SK-N-SH treated with all-trans-retinoic acid at 6 μM for 48 hours (cell line): ENCODE results near the gene ULK4.

Experiments
- ATAC-seq: fragments of 200-7000 bp; cut with Tn5 transposase; 3 replicates; pipeline ENCODE4 v1.9.1; 2020; ENCODE audit warnings: mild to moderate bottlenecking, moderate library complexity
- ARNTL ChIP-seq: fragments of 450-650 bp; formaldehyde crosslinking; IDR thresholded peaks from 2 replicates; pipeline ENCODE4 v1.5.0; 2020; ENCODE audit warnings: low read depth, mild to moderate bottlenecking, moderate library complexity, borderline replicate concordance
- BACH2 ChIP-seq: fragments of 250-450 bp; sonication (Bioruptor Pico); IDR thresholded peaks from 2 replicates; pipeline ENCODE4 v1.9.0; 2021; ENCODE audit warnings: mild to moderate bottlenecking, borderline replicate concordance
- CREB5 ChIP-seq: fragments of 250-450 bp; sonication (Bioruptor Pico); IDR thresholded peaks from 2 replicates; pipeline ENCODE4 v1.5.1; 2020; ENCODE audit warnings: low read depth, mild to moderate bottlenecking, moderate library complexity
- CSDC2 ChIP-seq: fragments of 250-450 bp; sonication (Bioruptor Pico); IDR thresholded peaks from 2 replicates; pipeline ENCODE4 v1.5.0; 2020; ENCODE audit warnings: mild to moderate bottlenecking, moderate library complexity
- CSRNP3 ChIP-seq: fragments of 250-450 bp; sonication (Bioruptor Pico); IDR thresholded peaks from 2 replicates; pipeline ENCODE4 v1.5.1; 2021; ENCODE audit warnings: mild to moderate bottlenecking, moderate library complexity
- ESRRG ChIP-seq: fragments of 250-450 bp; sonication (Bioruptor Pico); IDR thresholded peaks from 2 replicates; pipeline ENCODE4 v1.6.1; 2021; ENCODE audit warnings: mild to moderate bottlenecking
- GLIS3 ChIP-seq: fragments of 250-450 bp; sonication (Bioruptor Pico); IDR thresholded peaks from 2 replicates; pipeline ENCODE4 v1.5.0; 2020; ENCODE audit warnings: mild to moderate bottlenecking, moderate library complexity
- ISL1 ChIP-seq: fragments of 250-450 bp; sonication (Bioruptor Pico); IDR thresholded peaks from 2 replicates; pipeline ENCODE4 v2.1.2; 2022; ENCODE audit warnings: mild to moderate bottlenecking, moderate library complexity
- OSR1 ChIP-seq: fragments of 250-450 bp; sonication (Bioruptor Pico); IDR thresholded peaks from 2 replicates; pipeline ENCODE4 v1.8.0; 2022; ENCODE audit warnings: moderate library complexity, mild to moderate bottlenecking, inconsistent platforms
- PATZ1 ChIP-seq: fragments of 250-450 bp; sonication (Bioruptor Pico); IDR thresholded peaks from 2 replicates; pipeline ENCODE4 v1.8.0; 2020; ENCODE audit warnings: mild to moderate bottlenecking, moderate library complexity, borderline replicate concordance
- POU6F1 ChIP-seq: fragments of 250-450 bp; sonication (Bioruptor Pico); IDR thresholded peaks from 2 replicates; pipeline ENCODE4 v1.8.0; 2021; ENCODE audit warnings: low read depth, mild to moderate bottlenecking, moderate library complexity, borderline replicate concordance
- PPARA ChIP-seq: fragments of 250-450 bp; sonication (Bioruptor Pico); IDR thresholded peaks from 2 replicates; pipeline ENCODE4 v1.5.0; 2020; ENCODE audit warnings: mild to moderate bottlenecking, borderline replicate concordance
- RARB ChIP-seq: fragments of 250-450 bp; sonication (Bioruptor Pico); IDR thresholded peaks from 2 replicates; pipeline ENCODE4 v1.8.0; 2021; ENCODE audit warnings: mild to moderate bottlenecking, moderate library complexity
- SNAI2 ChIP-seq: fragments of 250-450 bp; sonication (Bioruptor Pico); IDR thresholded peaks from 2 replicates; pipeline ENCODE4 v1.5.0; 2020; ENCODE audit warnings: mild to moderate bottlenecking, moderate library complexity
- TCF4 ChIP-seq: fragments of 250-450 bp; sonication (Bioruptor Pico); IDR thresholded peaks from 2 replicates; pipeline ENCODE4 v1.8.0; 2021; ENCODE audit warnings: mild to moderate bottlenecking, moderate library complexity, borderline replicate concordance
- TOX ChIP-seq: fragments of 250-450 bp; sonication (Bioruptor Pico); IDR thresholded peaks from 2 replicates; pipeline ENCODE4 v1.8.0; 2021; ENCODE audit warnings: mild to moderate bottlenecking, moderate library complexity, borderline replicate concordance
- TSHZ2 ChIP-seq: fragments of 250-450 bp; sonication (Bioruptor Pico); IDR thresholded peaks from 2 replicates; pipeline ENCODE4 v1.5.0; 2020; ENCODE audit warnings: mild to moderate bottlenecking, moderate library complexity
- ZFP3 ChIP-seq: fragments of 250-450 bp; sonication (Bioruptor Pico); IDR thresholded peaks from 2 replicates; pipeline ENCODE4 v1.5.0; 2020; ENCODE audit warnings: mild to moderate bottlenecking, moderate library complexity
- ZFP30 ChIP-seq: fragments of 450-650 bp; formaldehyde crosslinking; IDR thresholded peaks from 2 replicates; pipeline ENCODE4 v1.5.0; 2022; ENCODE audit warnings: mild to moderate bottlenecking, moderate library complexity
- ZNF565 ChIP-seq: fragments of 450-650 bp; formaldehyde crosslinking; conservative IDR thresholded peaks from 2 replicates; pipeline ENCODE4 v1.5.0; 2020; ENCODE audit warnings: low read depth, mild to moderate bottlenecking, moderate library complexity
- ZNF70 ChIP-seq: fragments of 450-650 bp; formaldehyde crosslinking; IDR thresholded peaks from 2 replicates; pipeline ENCODE4 v1.5.0; 2020; ENCODE audit warnings: mild to moderate bottlenecking, moderate library complexity
- ZNF8 ChIP-seq: fragments of 450-650 bp; formaldehyde crosslinking; IDR thresholded peaks from 2 replicates; pipeline ENCODE4 v1.5.0; 2020; ENCODE audit warnings: mild to moderate bottlenecking, moderate library complexity

ULK4 gene

GRCh38 chr3:41522612-41523011 lies 439.3 kb downstream of the ULK4 start (continued):
- TF ChIP-seq PATZ1 (no peak), PPARA (CRISPR knock-in tag) (no peak), OSR1 (no peak), TOX (CRISPR knock-in tag) (no peak)

- ATAC-seq = no peak
- TF ChIP-seq CSDC2 = no peak
- no peak for TF ChIP-seq ZFP30
- no peak for TF ChIP-seq CSRNP3 (CRISPR knock-in tag)
- no peak for TF ChIP-seq ZNF8 (CRISPR knock-in tag)
- no peak for TF ChIP-seq ZFP3 (CRISPR knock-in tag)
- no peak for TF ChIP-seq SNAI2
- TF ChIP-seq PPARA (CRISPR knock-in tag) = no peak
- TF ChIP-seq TCF4 (CRISPR knock-in tag) = no peak
- TF ChIP-seq ZNF70 (CRISPR knock-in tag) = no peak
- TF ChIP-seq POU6F1 (CRISPR knock-in tag) = no peak
- TF ChIP-seq TOX (CRISPR knock-in tag) = no peak
- TF ChIP-seq GLIS3 (CRISPR knock-in tag) = no peak
- no peak for TF ChIP-seq ZNF565 (CRISPR knock-in tag)
- TF ChIP-seq ESRRG (CRISPR knock-in tag) = no peak
- no peak for TF ChIP-seq PATZ1
- no peak for TF ChIP-seq OSR1
- TF ChIP-seq RARB (CRISPR knock-in tag) = no peak
- no peak for TF ChIP-seq ARNTL (CRISPR knock-in tag)
Measured at GRCh38 chr3:41521010-41521655, 440.8 kb downstream of the ULK4 start.

- no peak for ATAC-seq
- no peak for TF ChIP-seq ZNF565 (CRISPR knock-in tag)
- no peak for TF ChIP-seq POU6F1 (CRISPR knock-in tag)
- TF ChIP-seq PPARA (CRISPR knock-in tag) = no peak
- no peak for TF ChIP-seq ISL1 (CRISPR knock-in tag)
- no peak for TF ChIP-seq TSHZ2 (CRISPR knock-in tag)
- no peak for TF ChIP-seq CSDC2
- no peak for TF ChIP-seq BACH2 (CRISPR knock-in tag)
- TF ChIP-seq SNAI2 = no peak
- no peak for TF ChIP-seq GLIS3 (CRISPR knock-in tag)
- no peak for TF ChIP-seq CREB5
Measured at GRCh38 chr3:41519746-41520145, 442.2 kb downstream of the ULK4 start.
